ENCODE measurements around the gene ZNF786.
"Not testable (repeated sequence)": the region's sequence is repeated elsewhere in the genome, so short reads cannot be mapped to it uniquely, and the experiment has no call there.

Gene ZNF786

GRCh38 chr7:149084407-149084806 lies 6.1 kb downstream of the ZNF786 start:
- DNase-seq (ENCODE audit: low read depth in 2 of 2) = no peak

GRCh38 chr7:149081914-149082313 lies 8.6 kb downstream of the ZNF786 start:
- DNase-seq (ENCODE audit: low read depth in 2 of 2) = no peak

- DNase-seq (ENCODE audit: low read depth in 2 of 2) = no peak
Measured at GRCh38 chr7:149077594-149077993, 12.9 kb downstream of the ZNF786 start.

- DNase-seq (ENCODE audit: low read depth in 2 of 2) = no peak
Measured at GRCh38 chr7:149075286-149075685, 15.2 kb downstream of the ZNF786 start.

GRCh38 chr7:149074116-149074885 lies 16.2 kb downstream of the ZNF786 start:
- DNase-seq (ENCODE audit: low read depth in 2 of 2) = no peak

- no peak for DNase-seq (ENCODE audit: low read depth in 2 of 2)
Measured at GRCh38 chr7:149072438-149072775, 18.1 kb downstream of the ZNF786 start.

GRCh38 chr7:149071641-149072437 lies 18.7 kb downstream of the ZNF786 start:
- peak; percentile 26 to 45 for DNase-seq (ENCODE audit: low read depth in 2 of 2)

DNA sequence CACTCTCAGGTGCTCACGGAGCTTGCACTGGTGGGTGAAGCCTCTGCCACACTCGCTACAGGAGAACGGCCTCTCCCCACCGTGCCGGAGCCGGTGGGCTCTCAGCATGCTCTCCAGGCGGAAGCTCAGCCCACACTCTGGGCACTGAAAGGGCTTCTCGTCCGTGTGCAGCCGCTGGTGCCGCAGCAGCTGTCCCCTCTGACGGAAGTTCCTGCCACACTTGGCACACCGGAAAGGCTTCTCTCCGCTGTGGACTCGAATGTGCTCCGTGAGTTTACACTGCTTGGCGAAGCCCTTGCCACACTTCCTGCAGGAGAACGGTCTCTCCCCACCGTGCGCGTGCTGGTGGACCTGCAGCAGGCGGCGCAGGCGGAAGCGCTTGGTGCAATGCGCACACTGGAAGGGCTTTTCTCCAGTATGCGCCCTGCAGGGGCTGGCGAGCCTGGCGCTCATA lies 19.3 kb downstream of the ZNF786 start:
- no peak for DNase-seq (ENCODE audit: low read depth in 2 of 2)

GRCh38 chr7:149070372-149071125 lies 20.0 kb downstream of the ZNF786 start:
- DNase-seq (ENCODE audit: low read depth in 2 of 2) = no peak

DNA sequence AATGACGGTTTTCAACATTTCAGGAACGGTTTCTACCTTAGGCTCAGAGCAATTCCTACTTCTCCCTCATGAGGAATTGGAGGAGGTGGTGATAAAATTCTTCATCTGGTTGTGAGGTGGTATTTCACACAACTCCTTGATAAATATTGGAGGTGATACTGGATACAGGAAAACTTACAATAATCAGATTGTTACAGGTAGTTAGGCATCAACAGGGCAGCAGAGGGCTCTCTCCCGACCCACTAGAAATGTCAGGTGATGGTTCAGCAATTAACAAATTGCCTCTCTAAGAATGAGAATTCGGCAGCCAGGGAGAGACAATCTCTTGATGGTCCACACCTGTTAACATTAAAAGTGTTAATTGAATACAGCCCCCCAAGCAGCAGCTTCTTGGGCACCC lies 22.6 kb downstream of the ZNF786 start:
- no peak for DNase-seq (ENCODE audit: low read depth in 2 of 2)

DNA sequence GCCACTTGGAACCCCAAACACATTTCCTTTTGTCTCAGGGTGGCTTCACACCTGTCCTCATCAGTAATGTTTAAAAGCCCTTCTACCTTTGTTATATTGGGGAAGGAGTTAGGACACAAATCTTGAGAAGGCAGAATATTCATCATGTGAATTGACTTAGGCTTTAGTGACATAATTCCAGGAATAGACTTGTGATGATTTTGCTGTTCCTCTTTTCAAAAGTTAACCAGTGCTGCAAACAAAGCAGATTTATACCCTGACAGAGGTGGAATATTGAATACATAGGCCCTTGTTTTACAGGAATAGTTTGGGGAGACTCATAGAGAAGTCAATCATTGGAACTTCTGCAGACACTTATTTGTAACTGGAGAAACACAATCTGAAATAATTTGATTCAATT lies 27.0 kb downstream of the ZNF786 start:
- no peak for DNase-seq (ENCODE audit: low read depth in 2 of 2)

- not testable (repeated sequence) for DNase-seq (ENCODE audit: low read depth in 2 of 2)
Measured at GRCh38 chr7:149062217-149062899, 28.2 kb downstream of the ZNF786 start.

DNA sequence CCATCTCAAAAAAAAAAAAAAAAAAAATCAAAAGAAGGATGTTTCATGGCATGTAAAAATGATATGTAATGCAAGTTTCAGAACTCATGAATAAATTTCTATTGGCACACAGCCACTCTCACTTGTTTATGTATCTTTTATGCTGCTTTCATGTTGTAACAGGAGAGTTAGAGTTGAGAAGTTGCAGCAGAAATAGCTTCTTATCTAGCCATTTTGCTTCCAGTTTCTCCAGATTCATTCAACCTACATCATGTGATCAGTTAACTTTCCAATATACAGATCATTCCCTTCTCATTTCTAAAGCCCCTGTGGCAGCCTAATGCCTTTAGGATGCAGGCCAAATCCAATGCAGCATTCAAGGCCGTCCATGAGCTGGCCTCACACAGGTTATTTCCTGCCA lies 30.4 kb downstream of the ZNF786 start:
- no peak for DNase-seq (ENCODE audit: low read depth in 2 of 2)

DNA sequence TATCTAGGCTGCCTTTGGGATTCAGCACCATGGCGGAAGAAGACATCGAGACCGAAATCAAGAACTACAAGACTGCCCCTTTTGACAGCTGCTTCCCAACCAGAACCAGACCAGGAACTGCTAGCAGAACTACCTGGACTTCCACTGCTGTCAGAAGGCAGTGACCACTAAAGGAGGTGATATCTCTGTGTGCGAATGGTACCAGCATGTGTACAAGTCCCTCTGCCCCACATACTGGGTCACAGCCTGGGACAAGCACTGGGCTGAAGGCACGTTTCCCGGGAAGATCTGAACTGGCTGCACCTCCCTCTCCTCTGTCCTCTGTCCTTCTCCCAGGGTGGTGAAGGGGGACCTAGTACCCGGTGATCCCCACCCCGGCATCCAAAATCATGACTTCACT lies 36.6 kb downstream of the ZNF786 start:
- no peak for DNase-seq (ENCODE audit: low read depth in 2 of 2)

DNA sequence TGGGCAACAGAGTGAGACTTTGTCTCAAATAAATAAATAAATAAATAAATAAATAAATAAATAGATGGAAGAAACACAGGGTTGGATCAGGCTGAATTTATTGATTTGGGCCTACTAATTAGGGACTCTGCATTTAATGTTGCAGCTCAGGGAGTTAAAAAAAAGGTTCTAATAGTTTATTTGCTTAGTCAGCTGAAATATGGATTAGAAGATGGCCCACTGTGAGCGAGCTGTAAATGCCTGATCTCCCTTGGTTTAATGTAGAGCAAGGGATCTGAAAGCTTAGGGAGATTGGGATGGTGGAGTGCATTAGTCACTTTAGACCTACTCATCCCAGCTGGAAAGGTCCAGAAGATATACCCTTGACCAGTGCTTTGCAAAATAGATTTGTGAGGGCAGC lies 37.1 kb downstream of the ZNF786 start:
- no peak for DNase-seq (ENCODE audit: low read depth in 2 of 2)

DNA sequence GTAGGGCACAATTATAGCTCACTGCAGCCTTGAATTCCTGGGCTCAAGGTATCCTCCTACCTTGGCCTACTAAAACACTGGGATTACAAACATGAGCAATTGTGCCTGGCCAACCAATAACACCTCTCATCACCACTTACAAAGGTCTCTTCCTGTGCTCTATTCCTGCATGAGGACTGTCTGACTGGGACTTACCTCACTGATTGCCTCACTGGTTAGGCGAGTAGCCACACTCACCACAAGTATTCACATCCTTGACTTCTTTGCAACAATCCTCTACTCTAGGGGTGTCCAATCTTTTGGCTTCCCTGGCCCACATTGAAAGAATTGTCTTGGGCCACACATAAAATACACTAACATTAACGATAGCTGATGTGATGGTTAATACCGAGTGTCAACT lies 39.6 kb downstream of the ZNF786 start:
- no peak for DNase-seq (ENCODE audit: low read depth in 2 of 2)

GRCh38 chr7:149048805-149049204 lies 41.7 kb downstream of the ZNF786 start:
- DNase-seq (ENCODE audit: low read depth in 2 of 2) = no peak

DNA sequence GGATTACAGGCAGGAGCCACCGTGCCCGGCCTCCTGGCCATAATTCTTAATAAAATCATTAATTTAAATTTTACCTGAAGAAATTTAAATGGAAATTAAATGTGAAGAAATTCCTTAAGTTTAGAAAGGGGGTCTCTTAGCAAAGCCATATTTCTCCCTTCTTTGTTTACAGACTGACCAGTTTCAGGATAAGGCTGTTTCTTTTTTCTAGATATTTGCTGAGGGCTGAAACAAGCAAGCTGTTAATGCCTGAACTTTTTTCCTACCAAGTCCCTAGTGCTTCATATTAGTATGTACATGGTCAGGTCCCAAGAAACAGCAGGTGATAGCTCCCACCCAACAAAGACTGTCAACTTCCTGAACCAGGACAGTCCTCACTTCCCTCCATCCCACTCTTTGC lies 44.1 kb downstream of the ZNF786 start:
- no peak for DNase-seq (ENCODE audit: low read depth in 2 of 2)

- DNase-seq (ENCODE audit: low read depth in 2 of 2) = no peak
Measured at GRCh38 chr7:149043936-149044335, 46.6 kb downstream of the ZNF786 start.

- no peak for DNase-seq (ENCODE audit: low read depth in 2 of 2)
Measured at GRCh38 chr7:149041350-149041749, 49.2 kb downstream of the ZNF786 start.

DNA sequence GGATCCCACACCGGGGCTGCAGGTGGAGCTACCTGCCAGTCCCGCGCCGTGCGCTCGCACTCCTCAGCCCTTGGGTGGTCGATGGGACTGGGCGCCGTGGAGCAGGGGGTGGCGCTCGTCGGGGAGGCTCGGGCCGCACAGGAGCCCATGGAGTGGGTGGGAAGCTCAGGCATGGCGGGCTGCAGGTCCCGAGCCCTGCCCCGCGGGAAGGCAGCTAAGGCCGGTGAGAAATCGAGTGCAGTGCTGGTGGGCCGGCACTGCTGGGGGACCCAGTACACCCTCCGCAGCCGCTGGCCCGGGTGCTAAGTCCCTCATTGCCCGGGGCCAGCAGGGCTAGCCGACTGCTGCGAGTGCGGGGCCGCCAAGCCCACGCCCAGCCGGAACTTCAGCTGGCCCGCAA lies 51.9 kb downstream of the ZNF786 start:
- DNase-seq (ENCODE audit: low read depth in 2 of 2) = not testable (repeated sequence)

- no peak for DNase-seq (ENCODE audit: low read depth in 2 of 2)
Measured at GRCh38 chr7:149036676-149037075, 53.8 kb downstream of the ZNF786 start.
